Measurements from ENCODE around the gene SMC6. TPM values are rescaled to one million over a fixed set of nuclear protein-coding genes. Genes with fewer than 3 reads are reported as not detected.

Gene SMC6
- polyA plus RNA-seq, 3 donors: 3.8 to 6.1 (median 5.1) TPM

GRCh38 chr2:17661460-17661859, 92.2 kb downstream of the SMC6 start:
- H3K4me1 Mint-ChIP-seq: no peaks in the 10 kb centered on the region
- H2AFZ ChIP-seq (ENCODE audit: insufficient read depth, low read depth, low read length, poor library complexity, severe bottlenecking): no peak overlapping the region
- no peaks in the 10 kb centered on the region for H3K27me3 ChIP-seq (ENCODE audit: control insufficient read depth in 2 of 2, insufficient read depth in 2 of 2, low read length in 2 of 2)
- peak overlapping the region in 1 of 7 donors; percentile 16 for H3K27ac Mint-ChIP-seq
- no peak for DNase-seq
- no peaks in the 10 kb centered on the region for H4K20me1 ChIP-seq (ENCODE audit: insufficient read depth, low read length)
- no peaks in the 10 kb centered on the region for H3K4me1 ChIP-seq (ENCODE audit: control insufficient read depth in 1 of 2, insufficient read depth in 2 of 2, low read length in 2 of 2)
- no peaks in the 10 kb centered on the region for H3K79me2 ChIP-seq (ENCODE audit: insufficient read depth, low read length)
- no peak overlapping the region for H3K4me2 ChIP-seq (replicated peaks; ENCODE audit: extremely low read depth, low read length, poor library complexity, severe bottlenecking)
- no peak overlapping the region for H3K27ac ChIP-seq (ENCODE audit: low read depth in 1 of 2, low read length in 2 of 2)
- H3K27me3 Mint-ChIP-seq (ENCODE audit: low read depth in 3 of 3): no peaks in the 10 kb centered on the region
- H3K36me3 Mint-ChIP-seq: peaks cover 34 to 39% of the 10 kb centered on the region in 2 donors
- H3K9me3 Mint-ChIP-seq: no peaks in the 10 kb centered on the region
- no peaks in the 10 kb centered on the region for H3K9me3 ChIP-seq (replicated peaks in 1 of 2; ENCODE audit: control insufficient read depth in 1 of 2, insufficient read depth in 1 of 2, low read length in 2 of 2)
- 100% methylated on average over 1 of the region's 1 CpG for WGBS (ENCODE audit: insufficient coverage)
- H3K4me3 Mint-ChIP-seq: no peak overlapping the region
- H3K4me3 ChIP-seq (replicated peaks in 1 of 3; ENCODE audit: low read depth in 2 of 3, low read length in 3 of 3): no peak overlapping the region
- intact Hi-C loops (cut with micrococcal nuclease): no loop called here
- H3K9ac ChIP-seq (ENCODE audit: insufficient read depth, low read length, poor library complexity, severe bottlenecking): no peak overlapping the region
- H3K36me3 ChIP-seq (replicated peaks in 1 of 2; ENCODE audit: control insufficient read depth in 1 of 2, insufficient read depth in 2 of 2, low read length in 2 of 2): peaks cover 24 to 63% of the 10 kb centered on the region in 2 donors
- TF ChIP-seq, protein P1, sequence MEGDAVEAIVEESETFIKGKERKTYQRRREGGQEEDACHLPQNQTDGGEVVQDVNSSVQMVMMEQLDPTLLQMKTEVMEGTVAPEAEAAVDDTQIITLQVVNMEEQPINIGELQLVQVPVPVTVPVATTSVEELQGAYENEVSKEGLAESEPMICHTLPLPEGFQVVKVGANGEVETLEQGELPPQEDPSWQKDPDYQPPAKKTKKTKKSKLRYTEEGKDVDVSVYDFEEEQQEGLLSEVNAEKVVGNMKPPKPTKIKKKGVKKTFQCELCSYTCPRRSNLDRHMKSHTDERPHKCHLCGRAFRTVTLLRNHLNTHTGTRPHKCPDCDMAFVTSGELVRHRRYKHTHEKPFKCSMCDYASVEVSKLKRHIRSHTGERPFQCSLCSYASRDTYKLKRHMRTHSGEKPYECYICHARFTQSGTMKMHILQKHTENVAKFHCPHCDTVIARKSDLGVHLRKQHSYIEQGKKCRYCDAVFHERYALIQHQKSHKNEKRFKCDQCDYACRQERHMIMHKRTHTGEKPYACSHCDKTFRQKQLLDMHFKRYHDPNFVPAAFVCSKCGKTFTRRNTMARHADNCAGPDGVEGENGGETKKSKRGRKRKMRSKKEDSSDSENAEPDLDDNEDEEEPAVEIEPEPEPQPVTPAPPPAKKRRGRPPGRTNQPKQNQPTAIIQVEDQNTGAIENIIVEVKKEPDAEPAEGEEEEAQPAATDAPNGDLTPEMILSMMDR (IDR thresholded peaks at IDR 0.05): no peak

GRCh38 chr2:17660219-17660618, 93.4 kb downstream of the SMC6 start:
- Histone ChIP-seq H3K27me3 (ENCODE audit: control insufficient read depth in 2 of 2, insufficient read depth in 2 of 2, low read length in 2 of 2) (no peaks in the 10 kb centered on the region), H3K4me2 (replicated peaks; ENCODE audit: extremely low read depth, low read length, poor library complexity, severe bottlenecking) (no peak overlapping the region), H3K27ac (ENCODE audit: low read depth in 1 of 2, low read length in 2 of 2) (no peak overlapping the region), H3K4me1 (ENCODE audit: control insufficient read depth in 1 of 2, insufficient read depth in 2 of 2, low read length in 2 of 2) (no peaks in the 10 kb centered on the region), H3K36me3 (replicated peaks in 1 of 2; ENCODE audit: control insufficient read depth in 1 of 2, insufficient read depth in 2 of 2, low read length in 2 of 2) (peaks cover 14 to 51% of the 10 kb centered on the region in 2 donors), H2AFZ (ENCODE audit: insufficient read depth, low read depth, low read length, poor library complexity, severe bottlenecking) (no peak overlapping the region), H3K79me2 (ENCODE audit: insufficient read depth, low read length) (no peaks in the 10 kb centered on the region), H3K4me3 (replicated peaks in 1 of 3; ENCODE audit: low read depth in 2 of 3, low read length in 3 of 3) (no peak overlapping the region), H3K9ac (ENCODE audit: insufficient read depth, low read length, poor library complexity, severe bottlenecking) (no peak overlapping the region), H4K20me1 (ENCODE audit: insufficient read depth, low read length) (no peaks in the 10 kb centered on the region), H3K9me3 (replicated peaks in 1 of 2; ENCODE audit: control insufficient read depth in 1 of 2, insufficient read depth in 1 of 2, low read length in 2 of 2) (no peaks in the 10 kb centered on the region)
- TF ChIP-seq, protein P1 (IDR thresholded peaks at IDR 0.05): no peak
- Mint-ChIP-seq H3K27ac (no peak overlapping the region), H3K36me3 (peaks cover 25 to 30% of the 10 kb centered on the region in 2 donors), H3K9me3 (no peaks in the 10 kb centered on the region), H3K4me1 (no peaks in the 10 kb centered on the region), H3K4me3 (no peak overlapping the region), H3K27me3 (ENCODE audit: low read depth in 3 of 3) (no peaks in the 10 kb centered on the region)
- intact Hi-C loops (cut with micrococcal nuclease): no loop called here
- DNase-seq: no peak
- WGBS (ENCODE audit: insufficient coverage): 100% methylated on average over 4 of the region's 4 CpGs

All from CD14-positive monocyte (primary cell).